ENCODE results near the gene NOG.

Gene NOG

GRCh38 chr17:56635641-56636040 lies 42.1 kb downstream of the NOG start:
- ATAC-seq (ENCODE audit: insufficient read depth, low read depth) = no peak
- H2AFZ ChIP-seq (ENCODE audit: low read depth, low read length) = no peak overlapping the region
- H3K4me1 ChIP-seq (ENCODE audit: insufficient read depth, low read length) = no peaks in the 10 kb centered on the region
- no peaks in the 10 kb centered on the region for H3K79me2 ChIP-seq (ENCODE audit: insufficient read depth, low read length)
- no peaks in the 10 kb centered on the region for H4K20me1 ChIP-seq (ENCODE audit: insufficient read depth, low read length)
- H3K4me3 ChIP-seq (ENCODE audit: low read depth in 1 of 2, low read length in 2 of 2) = no peak overlapping the region
- no peak overlapping the region for H3K27ac ChIP-seq (ENCODE audit: low read length)
- no peak for TF ChIP-seq CTCF (IDR thresholded peaks at IDR 0.05; ENCODE audit: borderline replicate concordance, extremely low read depth, low read length, poor library complexity, severe bottlenecking)
- TF ChIP-seq EZH2 (IDR thresholded peaks at IDR 0.05; ENCODE audit: borderline replicate concordance, low read depth, low read length, severe bottlenecking) = no peak
- H3K36me3 ChIP-seq (ENCODE audit: insufficient read depth, low read length) = no peaks in the 10 kb centered on the region
- H3K9me3 ChIP-seq (ENCODE audit: insufficient read depth, low read length, severe bottlenecking) = no peaks in the 10 kb centered on the region
- H3K27me3 ChIP-seq (ENCODE audit: insufficient read depth, low read length, poor library complexity) = peaks cover 2% of the 10 kb centered on the region
- no peak overlapping the region for H3K4me2 ChIP-seq (ENCODE audit: insufficient read depth, low read length)
- H3K9ac ChIP-seq (ENCODE audit: low read depth, low read length) = no peak overlapping the region
- no peak for DNase-seq

DNA sequence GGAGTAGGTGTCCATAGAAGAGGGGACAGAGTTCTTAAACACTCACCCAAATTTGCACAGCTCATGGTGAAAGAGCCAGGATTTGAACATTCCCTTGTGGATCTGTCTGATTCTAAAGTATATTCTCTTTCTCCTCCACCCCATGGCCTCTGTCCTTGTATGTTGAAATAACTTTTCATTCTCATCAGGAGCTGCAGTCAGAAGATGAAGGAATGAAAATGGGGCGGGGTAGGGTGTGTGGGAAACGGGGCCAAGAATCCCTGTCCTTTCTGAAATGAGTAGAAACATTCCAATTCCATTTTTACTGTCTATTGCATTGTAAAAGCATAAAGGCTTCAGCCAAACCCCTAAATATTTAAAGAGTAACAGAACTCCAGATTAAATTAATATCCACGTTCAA lies 42.8 kb downstream of the NOG start:
- Histone ChIP-seq H3K4me3 (ENCODE audit: low read depth in 1 of 2, low read length in 2 of 2) (no peak overlapping the region), H3K9ac (ENCODE audit: low read depth, low read length) (no peak overlapping the region), H3K79me2 (ENCODE audit: insufficient read depth, low read length) (no peaks in the 10 kb centered on the region), H3K9me3 (ENCODE audit: insufficient read depth, low read length, severe bottlenecking) (no peaks in the 10 kb centered on the region), H3K4me2 (ENCODE audit: insufficient read depth, low read length) (no peak overlapping the region), H3K27me3 (ENCODE audit: insufficient read depth, low read length, poor library complexity) (peaks cover 2% of the 10 kb centered on the region), H3K27ac (ENCODE audit: low read length) (no peak overlapping the region), H4K20me1 (ENCODE audit: insufficient read depth, low read length) (no peaks in the 10 kb centered on the region), H2AFZ (ENCODE audit: low read depth, low read length) (no peak overlapping the region), H3K4me1 (ENCODE audit: insufficient read depth, low read length) (no peaks in the 10 kb centered on the region), H3K36me3 (ENCODE audit: insufficient read depth, low read length) (no peaks in the 10 kb centered on the region)
- ATAC-seq (ENCODE audit: insufficient read depth, low read depth) (no peak), DNase-seq (no peak)
- TF ChIP-seq EZH2 (IDR thresholded peaks at IDR 0.05; ENCODE audit: borderline replicate concordance, low read depth, low read length, severe bottlenecking) = no peak
- no peak for TF ChIP-seq CTCF (IDR thresholded peaks at IDR 0.05; ENCODE audit: borderline replicate concordance, extremely low read depth, low read length, poor library complexity, severe bottlenecking)

DNA sequence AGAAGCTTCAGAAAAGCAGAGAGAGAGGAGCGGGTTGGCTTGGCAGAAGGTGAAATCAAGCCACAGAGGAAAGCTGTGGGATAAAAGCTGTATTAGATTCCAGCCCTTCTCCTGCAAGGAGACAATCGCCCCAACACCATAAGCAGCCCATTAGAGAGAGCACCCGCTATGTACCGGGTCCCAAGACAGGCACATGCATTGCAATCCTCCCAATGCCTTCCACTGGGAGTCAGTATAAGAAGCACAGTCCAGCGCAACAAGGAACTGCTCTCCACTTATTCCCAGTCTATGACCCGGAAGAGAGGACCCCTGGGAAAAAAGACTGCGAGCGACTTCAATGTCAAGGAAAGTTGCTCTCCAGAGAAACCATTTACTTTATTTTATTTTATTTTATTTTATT lies 43.8 kb downstream of the NOG start:
- peaks cover 2% of the 10 kb centered on the region for H3K27me3 ChIP-seq (ENCODE audit: insufficient read depth, low read length, poor library complexity)
- no peak for TF ChIP-seq EZH2 (IDR thresholded peaks at IDR 0.05; ENCODE audit: borderline replicate concordance, low read depth, low read length, severe bottlenecking)
- no peak for TF ChIP-seq CTCF (IDR thresholded peaks at IDR 0.05; ENCODE audit: borderline replicate concordance, extremely low read depth, low read length, poor library complexity, severe bottlenecking)
- H3K9ac ChIP-seq (ENCODE audit: low read depth, low read length) = no peak overlapping the region
- DNase-seq (no peak), ATAC-seq (ENCODE audit: insufficient read depth, low read depth) (no peak)
- no peak overlapping the region for H3K4me2 ChIP-seq (ENCODE audit: insufficient read depth, low read length)
- no peak overlapping the region for H3K4me3 ChIP-seq (ENCODE audit: low read depth in 1 of 2, low read length in 2 of 2)
- H3K9me3 ChIP-seq (ENCODE audit: insufficient read depth, low read length, severe bottlenecking) = no peaks in the 10 kb centered on the region
- no peak overlapping the region for H3K27ac ChIP-seq (ENCODE audit: low read length)
- H4K20me1 ChIP-seq (ENCODE audit: insufficient read depth, low read length) = no peaks in the 10 kb centered on the region
- H3K36me3 ChIP-seq (ENCODE audit: insufficient read depth, low read length) = no peaks in the 10 kb centered on the region
- no peaks in the 10 kb centered on the region for H3K4me1 ChIP-seq (ENCODE audit: insufficient read depth, low read length)
- no peaks in the 10 kb centered on the region for H3K79me2 ChIP-seq (ENCODE audit: insufficient read depth, low read length)
- H2AFZ ChIP-seq (ENCODE audit: low read depth, low read length) = no peak overlapping the region

GRCh38 chr17:56638591-56639051 lies 45.1 kb downstream of the NOG start:
- Histone ChIP-seq H3K9ac (ENCODE audit: low read depth, low read length) (no peak overlapping the region), H3K27me3 (ENCODE audit: insufficient read depth, low read length, poor library complexity) (peaks cover 2% of the 10 kb centered on the region), H3K4me1 (ENCODE audit: insufficient read depth, low read length) (no peaks in the 10 kb centered on the region), H3K36me3 (ENCODE audit: insufficient read depth, low read length) (no peaks in the 10 kb centered on the region), H3K4me2 (ENCODE audit: insufficient read depth, low read length) (no peak overlapping the region), H3K4me3 (ENCODE audit: low read depth in 1 of 2, low read length in 2 of 2) (no peak overlapping the region), H3K79me2 (ENCODE audit: insufficient read depth, low read length) (no peaks in the 10 kb centered on the region), H2AFZ (ENCODE audit: low read depth, low read length) (no peak overlapping the region), H4K20me1 (ENCODE audit: insufficient read depth, low read length) (no peaks in the 10 kb centered on the region), H3K27ac (ENCODE audit: low read length) (no peak overlapping the region), H3K9me3 (ENCODE audit: insufficient read depth, low read length, severe bottlenecking) (no peaks in the 10 kb centered on the region)
- TF ChIP-seq EZH2 (IDR thresholded peaks at IDR 0.05; ENCODE audit: borderline replicate concordance, low read depth, low read length, severe bottlenecking) = no peak
- TF ChIP-seq CTCF (IDR thresholded peaks at IDR 0.05; ENCODE audit: borderline replicate concordance, extremely low read depth, low read length, poor library complexity, severe bottlenecking) = no peak
- ATAC-seq (ENCODE audit: insufficient read depth, low read depth) (no peak), DNase-seq (no peak)
